Activated CD4-positive, CD25-positive, alpha-beta regulatory T cell treated with anti-CD3 and anti-CD28 coated beads, Interleukin-2, amount 50 U/mL, for 24 hours (primary cell): Measurements from ENCODE around the gene NETO2.
A peak's percentile ranks its signal among the peaks of the same experiment; 100 is the strongest.

ENCODE experiments used
- ATAC-seq, 2 donors: fragments of 150-1000 bp; cut with Tn5 transposase; one replicate each; pipeline ENCODE4 v1.10.0; 2021; ENCODE audit warnings: mild to moderate bottlenecking in 1 of 2, moderate library complexity in 1 of 2

The NETO2 gene

DNA sequence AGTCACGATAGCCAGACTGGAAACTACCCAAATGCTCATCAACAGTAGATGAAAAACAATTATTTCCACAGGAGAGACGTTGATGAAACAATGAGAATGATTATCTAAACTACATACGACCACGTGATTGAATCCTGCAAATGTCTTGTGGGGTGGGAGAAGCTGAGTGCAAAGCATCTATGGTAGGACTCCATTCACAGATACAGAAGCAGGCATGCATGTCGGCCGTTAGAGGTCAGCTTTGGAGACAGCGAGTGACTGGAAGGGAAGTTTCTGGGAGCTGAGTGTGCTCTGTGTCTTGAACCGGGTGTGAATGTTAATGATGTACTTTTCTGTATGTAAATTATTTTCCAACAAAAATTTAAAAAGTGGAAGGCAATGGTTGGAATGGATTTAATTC lies 98.7 kb downstream of the NETO2 start:
- no peak for ATAC-seq

DNA sequence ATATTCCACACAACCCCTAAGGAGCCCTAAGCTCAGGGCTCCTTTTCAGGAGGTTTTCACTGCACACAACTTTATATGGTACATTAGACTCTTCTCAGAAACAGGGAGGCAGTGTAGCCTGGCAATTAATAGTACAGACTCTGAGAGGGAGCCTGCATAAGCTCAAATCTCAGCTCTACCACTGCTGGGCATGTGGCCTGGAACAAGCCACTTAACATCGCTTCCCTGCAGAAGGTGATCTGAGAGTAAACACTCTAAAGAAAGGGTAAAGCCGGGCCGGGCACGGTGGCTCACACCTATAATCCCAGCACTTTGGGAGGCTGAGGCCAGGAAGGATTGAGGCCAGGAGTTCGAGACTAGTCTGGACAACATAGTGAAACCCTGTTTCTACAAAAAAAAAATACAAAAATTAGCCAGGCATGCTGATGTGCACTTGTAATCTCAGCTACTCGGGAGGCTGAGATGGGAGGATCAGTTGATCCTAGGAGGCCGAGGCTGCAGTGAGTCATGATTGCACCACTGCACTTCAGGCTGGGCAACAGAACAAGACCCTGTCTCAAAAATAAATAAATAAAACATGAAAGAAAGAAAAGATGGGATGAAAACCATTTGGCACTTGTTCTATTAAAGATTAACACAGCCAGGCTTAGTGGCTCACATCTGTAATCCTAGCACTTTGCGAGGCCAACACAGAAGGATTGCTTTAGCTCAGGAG lies 99.6 kb downstream of the NETO2 start:
- no peak for ATAC-seq

DNA sequence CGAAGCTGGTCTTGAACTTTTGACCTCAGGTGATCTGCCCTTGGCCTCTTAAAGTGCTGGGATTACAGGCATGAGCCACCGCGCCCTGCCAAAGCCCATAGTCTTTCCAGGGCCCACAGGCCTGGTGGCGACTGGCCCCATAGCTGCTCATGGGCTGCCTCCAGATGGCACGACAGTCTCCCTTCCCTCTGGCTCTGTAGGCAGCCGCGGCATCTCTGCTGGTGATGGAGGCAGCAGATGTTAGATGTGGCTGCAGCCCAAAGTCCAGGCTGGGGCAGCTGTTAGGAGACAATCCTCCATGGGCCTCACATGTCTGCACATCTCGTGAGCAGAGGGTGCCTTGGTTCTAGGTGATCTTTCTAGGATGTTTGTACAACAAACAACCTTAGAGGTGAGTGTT lies 100.5 kb downstream of the NETO2 start:
- no peak for ATAC-seq

DNA sequence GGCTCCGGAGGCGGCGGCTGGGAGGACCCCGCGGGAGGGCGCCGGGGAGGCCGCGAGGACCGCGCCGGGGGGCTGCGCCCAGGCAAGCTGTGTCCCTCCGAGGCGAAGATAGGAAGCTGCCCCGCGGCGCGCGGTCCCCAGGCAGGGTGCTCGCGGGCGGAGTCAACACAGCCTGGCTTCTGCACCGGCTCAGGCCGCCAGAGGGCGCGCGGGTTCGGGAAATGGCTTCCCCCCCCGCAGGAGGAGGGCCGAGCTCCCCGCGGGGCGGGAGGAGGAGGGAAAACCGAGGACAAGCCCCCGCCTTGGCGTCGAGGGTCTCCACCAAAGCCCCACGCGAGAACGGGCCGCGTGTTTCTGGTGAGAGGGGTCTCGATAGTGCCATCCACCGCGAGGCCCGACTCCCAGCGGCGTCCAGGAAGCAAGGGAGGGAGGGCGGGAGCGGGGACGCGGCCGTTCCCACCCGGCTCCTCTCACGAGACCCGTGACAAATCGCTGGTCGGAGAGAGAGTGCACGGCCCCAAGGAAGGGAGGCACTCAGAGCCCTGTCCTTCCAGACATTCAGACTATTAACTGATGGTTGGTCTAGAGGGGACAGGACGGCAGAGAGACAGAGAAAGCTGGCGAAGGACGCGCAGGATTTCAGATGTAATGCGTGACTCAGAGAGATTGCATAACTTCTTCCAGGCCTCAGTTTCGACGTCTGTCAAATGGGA lies 105.8 kb downstream of the NETO2 start:
- ATAC-seq, result peak; percentile 96 to 97

DNA sequence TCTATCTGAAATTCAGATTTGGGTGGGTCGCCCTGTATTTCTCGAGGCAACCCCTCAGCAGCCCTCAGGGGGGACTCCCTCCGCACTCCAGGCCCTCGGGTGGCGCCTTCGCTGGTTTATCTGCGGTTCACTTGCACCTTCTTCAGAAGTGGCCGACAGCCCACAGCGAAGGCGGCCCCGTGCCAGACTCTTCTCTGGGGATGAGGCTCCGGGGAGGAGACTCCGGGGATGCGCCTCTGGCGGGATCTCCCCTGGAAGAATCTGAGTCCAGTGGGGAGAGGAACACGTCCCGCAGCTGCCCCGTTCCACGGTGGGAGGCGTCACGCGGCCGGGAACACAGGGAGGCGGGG lies 106.4 kb downstream of the NETO2 start:
- peak; percentile 33 to 43 for ATAC-seq

DNA sequence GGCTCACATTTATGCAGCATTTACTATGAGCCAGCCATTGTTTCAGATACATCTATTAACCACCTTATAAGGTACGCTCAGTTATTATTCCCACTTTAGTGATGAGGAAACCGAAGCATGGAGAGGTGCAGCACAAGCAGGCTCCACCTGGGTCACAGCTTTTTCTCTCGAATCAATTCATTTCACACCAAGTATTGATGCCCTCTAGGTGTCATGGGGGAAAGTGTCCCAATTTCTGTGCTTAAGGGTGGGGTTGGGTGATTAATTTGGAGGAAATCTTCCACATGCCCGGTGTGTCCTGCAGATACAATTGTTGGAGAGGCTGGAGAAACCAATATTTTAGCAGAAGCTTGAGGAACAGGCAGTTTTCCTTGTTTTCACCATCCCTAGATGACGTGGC lies 107.5 kb downstream of the NETO2 start:
- no peak for ATAC-seq

DNA sequence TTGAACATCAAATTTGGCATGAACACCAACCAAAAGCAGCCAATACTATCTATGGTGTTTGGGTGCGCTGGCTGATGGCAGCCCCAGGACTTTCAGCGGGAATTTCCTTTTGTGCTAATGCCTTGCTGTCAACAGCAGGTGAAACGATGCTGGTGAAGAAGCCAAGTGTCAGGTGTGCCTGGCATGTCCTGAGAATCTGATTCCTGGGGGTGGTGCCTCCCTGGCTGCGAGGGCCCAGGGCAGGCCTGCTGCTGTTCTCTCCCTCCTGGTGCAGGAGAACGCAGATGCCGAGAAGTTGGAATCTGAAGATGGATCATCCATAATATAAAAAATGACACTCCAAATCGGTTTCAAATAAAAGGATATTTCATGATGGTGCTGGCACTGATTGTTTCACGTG lies 108.3 kb downstream of the NETO2 start:
- no peak for ATAC-seq

DNA sequence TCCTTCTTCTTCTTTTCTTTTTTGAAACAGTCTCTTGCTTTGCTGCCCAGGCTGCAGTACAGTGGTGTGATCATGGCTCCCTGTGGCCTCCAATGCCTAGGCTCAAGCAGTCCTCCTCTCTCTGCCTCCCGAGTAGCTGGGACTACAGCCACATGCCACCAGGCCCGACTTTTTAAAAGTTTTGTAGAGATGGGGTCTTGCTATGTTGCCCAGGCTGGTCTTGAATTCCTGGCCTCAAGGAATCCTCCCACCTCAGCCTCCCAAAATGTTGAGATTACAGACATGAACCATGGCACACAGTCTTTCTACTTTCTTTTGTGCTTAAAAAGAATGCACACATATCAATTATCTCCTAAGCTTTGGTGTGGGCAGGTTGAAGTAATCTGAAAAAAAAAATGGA lies 109.3 kb downstream of the NETO2 start:
- ATAC-seq, result no peak

DNA sequence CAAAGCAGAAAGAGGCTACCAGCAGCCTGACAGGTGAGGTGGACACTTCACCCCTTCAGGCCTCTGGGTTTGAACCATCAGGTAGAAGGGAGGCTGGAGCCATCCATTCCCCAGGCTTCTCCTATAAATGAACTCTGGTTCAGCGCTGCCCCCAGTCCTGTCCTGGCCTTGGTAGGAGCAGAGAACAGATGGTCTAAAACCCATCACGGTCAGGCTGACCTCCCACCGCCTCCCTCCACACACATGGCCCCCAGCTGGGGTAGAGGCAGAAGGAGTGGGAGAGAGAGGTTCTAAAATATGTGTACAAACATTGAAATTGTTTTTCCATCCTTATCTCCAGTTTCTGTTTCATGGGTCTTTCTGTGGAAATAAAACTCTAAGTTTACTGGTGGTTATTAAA lies 110.6 kb downstream of the NETO2 start:
- ATAC-seq, result no peak

DNA sequence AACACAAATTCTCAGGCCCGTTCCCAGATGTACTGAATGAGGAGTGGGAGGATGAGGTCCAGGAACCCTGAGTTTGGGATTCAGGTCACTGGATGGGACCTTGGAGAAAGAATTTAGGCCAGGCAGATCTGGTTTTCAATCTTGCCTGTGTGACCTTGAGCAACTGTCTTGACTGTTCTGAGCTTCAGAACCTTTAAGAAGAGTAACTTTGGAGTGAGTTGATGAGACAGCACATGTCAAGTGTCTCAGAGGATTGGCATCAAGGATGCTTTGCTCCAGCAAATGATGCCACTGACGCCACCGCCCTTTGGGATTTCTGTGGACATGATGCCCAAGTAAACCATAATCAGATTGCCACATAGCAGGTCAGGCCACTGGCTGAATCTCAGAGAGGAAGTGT lies 114.0 kb downstream of the NETO2 start:
- ATAC-seq, result no peak

DNA sequence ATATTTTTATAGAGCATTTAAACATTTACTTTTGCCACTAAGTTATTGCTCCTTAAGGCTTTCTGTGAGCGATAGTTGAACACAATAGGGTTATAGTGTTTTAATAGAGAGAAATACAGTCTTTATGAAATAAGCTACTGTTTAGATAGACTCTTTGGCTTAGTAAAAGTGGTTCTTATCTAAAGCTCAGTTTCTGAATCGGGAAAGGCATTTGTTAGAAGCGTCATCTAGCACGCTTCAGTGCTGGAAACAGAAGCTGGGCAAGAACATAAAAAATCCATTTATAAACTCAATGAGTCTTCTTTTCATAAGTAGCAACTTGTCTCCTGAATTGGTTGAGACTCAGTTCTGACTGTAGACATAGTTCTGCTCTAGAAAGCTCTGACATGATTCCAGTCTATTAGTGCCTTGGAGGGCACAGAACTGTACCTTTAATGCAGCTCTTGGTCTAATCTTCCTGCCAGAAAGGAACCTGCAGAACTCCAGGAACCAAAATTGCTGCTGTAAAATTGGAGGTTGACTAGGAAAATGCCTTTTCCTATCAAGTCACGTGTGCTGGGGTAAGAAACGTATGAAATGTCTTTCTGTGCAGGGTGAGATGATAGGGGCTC lies 114.9 kb downstream of the NETO2 start:
- ATAC-seq, result no peak
